GM11168 (cell line): ENCODE data around the gene KRTAP10-2.

ENCODE experiments used
- in situ Hi-C: fragments of 300-500 bp; cut with MboI; formaldehyde crosslinking; loops from one replicate; pipeline ENCODE4 v1.12.0; 2022; ENCODE audit warnings: low sequenced_read_pairs; ENCODE audit not compliant: unreplicated experiment

Gene KRTAP10-2

DNA sequence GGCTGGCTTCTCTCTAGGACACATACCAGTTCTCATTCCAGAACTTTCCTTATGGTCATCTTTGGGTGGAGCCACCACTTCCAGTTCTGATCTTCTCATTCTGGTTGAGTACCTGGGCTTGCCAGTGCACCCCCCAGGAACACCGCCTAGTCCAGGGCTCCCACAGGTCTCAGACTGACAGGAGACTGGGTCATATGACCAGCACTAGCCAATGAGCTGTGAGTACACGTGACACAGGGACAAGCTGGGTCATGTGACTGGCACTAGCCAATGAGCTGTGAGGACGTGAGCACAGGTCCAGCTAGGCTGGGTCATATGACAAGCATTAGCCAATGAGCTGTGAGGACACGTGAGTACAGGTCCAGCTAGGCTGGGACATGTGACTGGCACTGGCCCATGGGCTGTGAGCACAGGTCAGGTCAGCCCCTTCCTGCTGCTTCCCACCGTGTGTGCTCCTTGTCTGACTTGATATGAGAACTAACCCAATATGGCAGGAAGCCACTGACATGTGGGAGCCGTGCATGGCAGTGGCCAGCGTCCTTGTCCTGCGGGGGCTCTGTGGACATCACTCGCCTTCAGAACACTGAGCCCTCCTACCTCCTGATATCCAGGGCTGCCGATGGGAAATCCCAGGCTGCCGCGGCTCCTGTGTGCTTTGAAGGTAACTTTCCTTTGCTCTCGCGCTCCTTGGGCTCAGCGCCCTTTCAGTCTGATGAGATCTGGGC lies 34.0 kb downstream of the KRTAP10-2 start:
- in situ Hi-C loops = loop anchor here (10.0 kb wide), 1 partner anchor 277 kb away; no protein-coding TSS in a partner anchor

- in situ Hi-C loops = loop anchor here (10.0 kb wide), 1 partner anchor 278 kb away; no protein-coding TSS in a partner anchor
These were observed 34.5 kb downstream of the KRTAP10-2 start for GRCh38 chr21:44516828-44517174.

DNA sequence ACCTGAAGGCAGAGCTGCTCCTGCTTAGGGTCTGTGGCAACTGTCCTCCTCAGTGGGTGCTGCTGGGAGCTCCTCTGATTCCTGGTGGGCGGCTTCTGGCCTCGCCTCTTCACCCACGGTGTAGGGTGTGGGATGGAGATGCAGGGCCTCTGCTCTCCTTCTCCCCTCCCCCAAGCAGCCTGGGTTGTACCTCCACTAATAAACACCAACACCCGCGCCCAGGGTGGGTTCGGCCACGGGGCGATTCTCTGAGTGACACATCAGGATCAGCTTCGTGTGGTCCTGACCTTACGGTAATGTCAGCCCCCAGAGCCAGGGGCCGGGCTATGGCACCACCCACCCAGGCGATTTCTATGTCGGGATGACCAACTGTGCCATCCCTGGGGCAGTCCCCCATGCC lies 35.0 kb downstream of the KRTAP10-2 start:
- in situ Hi-C loops = loop anchor here (10.0 kb wide), 1 partner anchor 278 kb away; no protein-coding TSS in a partner anchor

- in situ Hi-C loops = loop anchor here (10.0 kb wide), 1 partner anchor 279 kb away; no protein-coding TSS in a partner anchor
These were observed 35.7 kb downstream of the KRTAP10-2 start for GRCh38 chr21:44515359-44516165.

GRCh38 chr21:44514746-44515358 lies 36.5 kb downstream of the KRTAP10-2 start:
- in situ Hi-C loops = loop anchor here (10.0 kb wide), 1 partner anchor 280 kb away; no protein-coding TSS in a partner anchor

GRCh38 chr21:44514218-44514520 lies 37.1 kb downstream of the KRTAP10-2 start:
- in situ Hi-C loops = loop anchor here (10.0 kb wide), 1 partner anchor 281 kb away; no protein-coding TSS in a partner anchor

DNA sequence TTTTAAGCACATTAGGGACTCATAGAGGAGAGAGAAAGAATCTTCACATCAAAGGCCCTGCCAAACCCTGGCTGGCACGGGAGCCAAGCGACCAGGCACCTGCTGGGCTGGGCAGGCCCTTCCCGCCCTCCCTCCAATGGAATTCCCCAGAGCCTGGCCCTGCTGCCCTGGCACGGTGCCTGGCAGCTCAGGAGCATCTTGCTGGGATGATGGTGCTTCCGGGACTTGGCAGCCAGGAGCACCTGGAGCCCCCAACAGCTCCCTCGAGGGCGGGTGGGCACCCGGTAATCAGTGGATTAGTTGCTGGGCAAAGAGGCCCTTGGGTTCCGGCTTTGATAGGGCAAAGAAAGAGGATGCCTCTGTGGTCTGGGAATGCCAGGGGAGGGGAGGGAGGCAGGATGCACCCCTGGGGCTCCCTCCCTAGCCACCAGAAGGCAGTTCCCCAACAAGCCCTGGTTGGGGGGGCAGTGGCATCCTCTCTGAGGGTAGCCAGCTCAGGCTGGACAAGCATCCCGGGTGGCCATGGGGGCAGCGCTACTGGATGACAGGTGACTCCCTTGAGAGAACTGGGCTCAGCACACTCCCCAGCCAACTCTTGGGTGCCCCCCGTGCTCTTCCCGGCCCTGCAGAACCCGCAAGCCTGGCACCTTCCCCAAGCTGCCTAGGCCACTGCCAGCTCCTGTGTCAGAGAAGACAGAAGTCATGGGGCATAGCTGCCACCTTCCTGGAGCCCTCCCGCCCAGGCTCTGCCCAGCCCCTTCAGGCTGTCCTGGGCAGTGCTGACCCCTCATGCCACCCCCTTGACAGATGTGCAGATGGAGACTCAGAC lies 37.7 kb downstream of the KRTAP10-2 start:
- in situ Hi-C loops = loop anchor here (10.0 kb wide), 1 partner anchor 281 kb away; no protein-coding TSS in a partner anchor

DNA sequence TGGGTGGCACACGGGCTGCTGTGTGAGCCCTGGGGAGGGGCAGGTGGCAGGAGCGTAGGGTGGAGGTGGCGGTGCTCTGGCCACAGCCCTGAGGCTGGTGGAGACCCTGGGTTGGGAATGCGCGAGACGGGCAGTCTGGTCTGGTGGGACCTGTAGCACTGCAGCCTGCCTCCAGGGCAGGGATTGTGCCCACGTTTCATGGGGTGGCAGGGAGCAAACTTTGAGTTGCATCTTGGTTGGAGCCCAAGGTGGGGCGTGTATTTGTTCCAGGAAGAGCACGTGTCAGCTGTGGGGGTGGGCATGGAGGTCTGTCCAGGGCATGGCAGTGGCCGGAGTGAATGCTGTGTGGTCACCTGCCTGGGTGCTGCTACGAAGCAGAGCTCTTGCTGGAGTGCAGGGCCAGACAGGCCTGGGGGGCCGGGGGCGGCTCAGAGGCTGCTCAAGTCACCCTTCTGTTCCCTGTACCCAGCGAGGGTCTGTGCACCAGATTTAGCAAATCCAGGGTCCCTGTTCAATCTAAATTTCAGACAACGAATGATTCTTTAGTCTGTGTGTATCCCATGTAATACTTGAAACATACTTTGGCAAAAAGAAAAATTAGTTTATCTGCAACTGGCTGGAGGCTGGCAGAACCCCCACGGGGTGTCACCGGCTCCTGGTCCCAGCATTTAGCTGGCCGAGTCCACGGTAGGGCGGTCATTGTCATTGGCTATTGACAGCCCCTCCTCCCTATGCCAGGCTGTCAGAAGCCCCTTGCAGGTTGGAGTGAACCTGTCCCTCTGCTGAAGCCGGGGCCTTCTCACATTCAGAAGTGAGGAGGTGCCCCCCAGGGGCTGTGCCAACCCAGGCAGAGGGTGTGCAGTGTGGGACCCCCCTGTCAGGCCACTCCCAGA lies 38.6 kb downstream of the KRTAP10-2 start:
- in situ Hi-C loops = loop anchor here (10.0 kb wide), 1 partner anchor 282 kb away; no protein-coding TSS in a partner anchor

DNA sequence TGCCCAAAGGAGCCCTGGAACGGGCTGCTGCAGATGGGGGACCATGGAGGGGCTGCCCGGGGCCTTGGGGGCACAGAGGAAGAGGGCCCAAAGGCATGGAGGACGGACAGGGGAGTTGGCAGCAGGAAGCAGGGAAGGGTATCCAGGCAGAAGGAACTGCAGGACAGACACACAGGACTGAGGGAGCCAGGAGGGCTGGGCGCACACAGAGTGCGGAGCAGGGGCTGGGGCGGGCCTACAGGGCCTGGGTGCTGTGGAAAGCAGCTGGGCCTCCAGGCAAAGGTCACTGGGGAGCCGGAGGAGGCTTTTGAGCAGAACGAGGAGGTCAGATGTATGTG lies 39.4 kb downstream of the KRTAP10-2 start:
- in situ Hi-C loops = loop anchor here (10.0 kb wide), 1 partner anchor 283 kb away; no protein-coding TSS in a partner anchor

DNA sequence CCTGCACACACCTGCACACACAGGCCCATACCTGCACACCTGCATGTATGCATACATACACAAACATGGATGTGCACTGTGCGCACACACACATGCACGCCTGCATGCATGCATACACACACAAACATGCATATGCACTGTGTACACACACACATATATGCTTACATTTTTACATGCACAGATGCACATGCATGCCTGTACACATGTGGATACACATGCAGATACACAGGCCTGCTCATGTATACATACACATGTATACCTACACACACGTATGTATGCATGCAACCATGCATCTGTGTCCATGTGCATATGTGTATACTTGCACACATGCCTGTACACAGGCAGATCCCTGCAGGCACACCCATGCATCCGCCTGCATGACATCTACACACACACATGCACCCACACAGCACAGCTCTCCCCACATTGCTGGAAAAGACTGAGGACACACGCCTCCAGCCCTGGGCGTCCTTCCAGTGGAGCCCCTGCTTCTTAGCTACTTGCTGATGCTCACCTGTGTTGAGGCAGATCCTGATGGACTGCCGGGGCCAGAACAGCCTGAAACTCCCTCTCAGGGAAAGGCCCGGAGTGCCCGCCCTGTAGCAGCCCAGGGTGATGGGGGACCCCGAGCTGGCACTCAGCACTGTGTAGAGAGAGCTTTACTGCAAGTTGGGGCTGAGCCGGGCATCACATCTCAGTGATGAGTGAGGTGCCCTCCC lies 39.9 kb downstream of the KRTAP10-2 start:
- in situ Hi-C loops = loop anchor here (10.0 kb wide), 1 partner anchor 283 kb away; no protein-coding TSS in a partner anchor

GRCh38 chr21:44510508-44511218 lies 40.6 kb downstream of the KRTAP10-2 start:
- in situ Hi-C loops = loop anchor here (10.0 kb wide), 1 partner anchor 284 kb away; no protein-coding TSS in a partner anchor

DNA sequence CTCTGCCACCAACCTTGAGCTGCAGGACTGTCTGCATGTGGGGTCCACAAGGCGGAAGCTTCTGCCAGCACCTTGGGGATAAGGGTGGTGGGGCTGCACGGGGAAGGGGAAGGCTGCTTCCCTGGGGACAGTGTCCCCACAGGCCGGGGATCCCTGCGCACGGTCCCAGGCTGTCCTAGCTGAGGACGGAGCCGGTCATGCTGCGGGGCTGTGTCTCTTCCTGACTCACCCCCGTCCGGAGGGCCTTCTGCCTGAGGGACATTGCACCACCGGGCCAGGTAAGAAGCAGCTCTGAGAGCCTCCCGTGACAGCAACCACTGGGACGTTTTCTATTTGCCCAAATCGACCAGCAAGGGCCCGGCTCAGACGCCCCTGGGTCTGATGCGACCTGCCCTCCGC lies 41.2 kb downstream of the KRTAP10-2 start:
- in situ Hi-C loops = loop anchor here (10.0 kb wide), 1 partner anchor 285 kb away; no protein-coding TSS in a partner anchor

- in situ Hi-C loops = no loop called here
These were observed 41.8 kb downstream of the KRTAP10-2 start for GRCh38 chr21:44509539-44509938.

DNA sequence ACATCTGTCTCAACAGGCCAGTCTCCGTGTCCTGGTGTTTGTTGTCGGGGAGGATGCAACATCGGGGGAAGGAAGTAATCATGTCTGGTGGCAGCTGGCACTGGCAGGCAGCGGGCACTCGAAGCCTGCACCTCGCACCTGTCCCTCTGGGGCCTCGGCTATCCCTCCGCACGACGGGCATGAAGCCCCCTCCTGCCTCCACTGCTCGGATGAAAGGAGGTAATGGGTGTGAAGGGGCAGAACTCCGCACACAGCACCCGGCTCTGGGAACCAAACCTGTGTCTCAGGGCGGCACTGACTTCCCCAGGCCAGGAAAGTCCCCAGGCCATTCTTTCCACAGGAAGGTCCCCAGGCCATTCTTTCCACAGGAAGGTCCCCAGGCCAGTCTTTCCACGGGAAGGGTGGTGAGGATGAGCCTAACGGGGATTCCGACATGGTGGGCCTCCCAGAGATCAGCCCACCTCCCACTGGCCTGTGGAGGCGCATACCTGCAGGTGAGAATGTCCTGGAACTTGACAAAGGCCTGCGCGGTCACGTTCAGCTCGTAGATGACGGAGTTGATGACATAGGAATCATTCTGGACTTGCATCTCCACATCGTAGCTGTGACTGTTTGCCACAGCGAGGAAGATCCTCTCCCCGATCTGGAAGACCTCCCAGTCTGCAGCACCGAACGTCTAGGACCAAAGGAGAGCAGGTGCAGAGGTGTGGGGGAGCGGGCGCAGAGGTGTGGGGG lies 42.4 kb downstream of the KRTAP10-2 start:
- in situ Hi-C loops = no loop called here

- in situ Hi-C loops = no loop called here
These were observed 42.9 kb downstream of the KRTAP10-2 start for GRCh38 chr21:44508426-44508710.

DNA sequence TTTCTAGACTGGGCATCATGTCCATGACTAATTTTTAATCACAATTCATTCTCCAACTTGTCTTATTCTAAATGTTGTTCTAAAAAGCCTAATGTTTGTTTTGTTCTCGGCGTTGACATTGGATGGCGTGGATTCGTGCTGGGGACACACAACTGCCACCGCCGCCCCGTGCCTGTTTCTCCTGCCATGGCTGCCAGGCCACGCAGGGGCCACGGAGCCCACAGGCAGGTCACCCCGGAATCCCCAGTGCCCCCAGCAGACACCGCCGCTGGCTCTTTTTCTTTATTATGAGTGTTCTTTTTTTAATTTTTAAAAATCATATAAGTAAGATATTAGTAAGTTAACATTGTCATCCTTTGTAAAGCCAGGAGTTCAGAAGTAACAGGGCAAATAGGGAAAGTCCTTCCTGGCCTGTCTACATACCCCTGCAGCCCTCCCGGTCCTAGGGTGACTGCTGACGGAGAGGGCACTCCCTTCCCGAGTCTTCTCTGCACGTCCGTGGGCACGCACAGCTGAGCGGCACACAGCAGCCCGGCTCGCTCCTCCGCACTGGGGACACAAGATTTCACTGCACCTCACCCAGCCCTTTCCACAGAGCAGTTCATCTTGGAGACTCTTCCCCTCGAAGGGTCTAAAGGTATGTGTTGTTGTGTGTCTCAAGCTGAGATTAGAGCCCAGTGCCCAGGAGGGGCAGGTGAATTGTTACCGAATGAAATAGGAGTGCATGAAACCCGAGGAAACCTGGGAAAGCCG lies 43.5 kb downstream of the KRTAP10-2 start:
- in situ Hi-C loops = no loop called here
